Right ventricle myocardium inferior (tissue), 1 donor: ENCODE data around the gene HEATR9. TPM values are rescaled to one million over a fixed set of nuclear protein-coding genes. Genes with fewer than 3 reads are reported as not detected.

Experiments used
- ATAC-seq: fragments of 200-7000 bp; cut with Tn5 transposase; one replicate; pipeline ENCODE4 v1.9.1; 2020; ENCODE audit warnings: mild to moderate bottlenecking, moderate library complexity
- DNase-seq: peaks from one replicate; pipeline ENCODE4 v3.0.0; 2021; ENCODE audit errors: missing footprints
- intact Hi-C: fragments of 100-400 bp; cut with DNase I; formaldehyde crosslinking; loops from one replicate; pipeline ENCODE4 v1.11.0; 2022
- total RNA-seq: library from RNA; stranded (reverse); fragmentation: NEBNext Ultra II Directional; extraction: Animal tissue kit (Norgen Biotek cat#: 25700); gene quantifications from one replicate; pipeline ENCODE4 v1.2.1, GENCODE V29; 2021
- donor health status: DM: no; HTN: yes; CAD: no; lungs with severe emphysema.

Gene HEATR9
- total RNA-seq, 1 donor from 2014 or later: not detected

- ATAC-seq: no peak
- intact Hi-C loops: no loop called here
- no peak for DNase-seq
These were observed 2.5 kb upstream of the HEATR9 start for GRCh38 chr17:35870906-35871819.

- DNase-seq (no peak), ATAC-seq (no peak)
- intact Hi-C loops: no loop called here
These were observed 1.1 kb downstream of the HEATR9 start for GRCh38 chr17:35867574-35867973.

- intact Hi-C loops: no loop called here
- ATAC-seq: no peak
These were observed 2.2 kb downstream of the HEATR9 start for GRCh38 chr17:35866341-35866950.

GRCh38 chr17:35865412-35866340 is 3.0 kb downstream of the HEATR9 start:
- ATAC-seq: no peak
- intact Hi-C loops: no loop called here

More at GRCh38 chr17:35866341-35866950, 2.2 kb downstream of the HEATR9 start:
- DNase-seq: no peak

GRCh38 chr17:35864853-35865252 is 3.8 kb downstream of the HEATR9 start:
- intact Hi-C loops: no loop called here
- DNase-seq: no peak
- no peak for ATAC-seq

More at GRCh38 chr17:35865412-35866340, 3.0 kb downstream of the HEATR9 start:
- no peak for DNase-seq

GRCh38 chr17:35856603-35857002 is 12.1 kb downstream of the HEATR9 start:
- intact Hi-C loops: no loop called here
- no peak for ATAC-seq
- DNase-seq: no peak

GRCh38 chr17:35855965-35856364 is 12.7 kb downstream of the HEATR9 start:
- DNase-seq (no peak), ATAC-seq (no peak)
- intact Hi-C loops: no loop called here

- intact Hi-C loops: no loop called here
- ATAC-seq (no peak), DNase-seq (no peak)
These were observed 19.0 kb downstream of the HEATR9 start for GRCh38 chr17:35849469-35850348.

- ATAC-seq (no peak), DNase-seq (no peak)
- intact Hi-C loops: no loop called here
These were observed 20.9 kb downstream of the HEATR9 start for GRCh38 chr17:35847633-35848373.

- DNase-seq: no peak
- intact Hi-C loops: no loop called here
- ATAC-seq: no peak
These were observed 21.7 kb downstream of the HEATR9 start for GRCh38 chr17:35847006-35847405.

- no peak for DNase-seq
- ATAC-seq: no peak
- intact Hi-C loops: no loop called here
These were observed 22.5 kb downstream of the HEATR9 start for GRCh38 chr17:35846055-35846809.

GRCh38 chr17:35844547-35844946 is 24.1 kb downstream of the HEATR9 start:
- no peak for DNase-seq
- intact Hi-C loops: no loop called here
- ATAC-seq: no peak

GRCh38 chr17:35843698-35844097 is 25.0 kb downstream of the HEATR9 start:
- ATAC-seq (no peak), DNase-seq (no peak)
- intact Hi-C loops: no loop called here

GRCh38 chr17:35842239-35842638 is 26.5 kb downstream of the HEATR9 start:
- intact Hi-C loops: no loop called here
- DNase-seq (no peak), ATAC-seq (no peak)

- DNase-seq: no peak
- intact Hi-C loops: no loop called here
- ATAC-seq: no peak
These were observed 27.2 kb downstream of the HEATR9 start for GRCh38 chr17:35841505-35841904.

GRCh38 chr17:35841101-35841500 is 27.6 kb downstream of the HEATR9 start:
- intact Hi-C loops: no loop called here
- no peak for DNase-seq
- ATAC-seq: no peak

GRCh38 chr17:35825206-35825605 is 43.5 kb downstream of the HEATR9 start:
- intact Hi-C loops: no loop called here
- ATAC-seq: no peak
- DNase-seq: no peak
